ENCODE measurements around the gene UBTD1.

- TF ChIP-seq CTCF (IDR thresholded peaks at IDR 0.05; ENCODE audit: insufficient read depth, low read length, poor library complexity, severe bottlenecking) (no peak), EZH2phosphoT487 (conservative IDR thresholded peaks at IDR 0.05; ENCODE audit: low read length) (no peak)
Measured at GRCh38 chr10:97580421-97581367, 82.0 kb downstream of the UBTD1 start.

All from SU-DHL-6 (cell line).